ENCODE measurements around the gene PXT1. TPM values are rescaled to one million over a fixed set of nuclear protein-coding genes. Genes with fewer than 3 reads are reported as not detected.
"Not testable (repeated sequence)": the region's sequence is repeated elsewhere in the genome, so short reads cannot be mapped to it uniquely, and the experiment has no call there.

Gene PXT1
- total RNA-seq, 1 donor from 2014 or later = 0.10 TPM

- DNase-seq (ENCODE audit: low spot score) (no peak), ATAC-seq (no peak)
Observed at GRCh38 chr6:36371211-36371610, 71.4 kb downstream of the PXT1 start.

- no peak for ATAC-seq
- no peak for DNase-seq (ENCODE audit: low spot score)
Observed at GRCh38 chr6:36370638-36371037, 72.0 kb downstream of the PXT1 start.

- no peak for ATAC-seq
- DNase-seq (ENCODE audit: low spot score) = no peak
Observed at GRCh38 chr6:36368921-36369865, 73.5 kb downstream of the PXT1 start.

GRCh38 chr6:36368421-36368820 is 74.2 kb downstream of the PXT1 start:
- DNase-seq (ENCODE audit: low spot score) = no peak
- no peak for ATAC-seq

- no peak for ATAC-seq
Observed at GRCh38 chr6:36367743-36368142, 74.9 kb downstream of the PXT1 start.

GRCh38 chr6:36364669-36365479 is 77.8 kb downstream of the PXT1 start:
- no peak for DNase-seq (ENCODE audit: low spot score)
- ATAC-seq = no peak

More at GRCh38 chr6:36367743-36368142, 74.9 kb downstream of the PXT1 start:
- no peak for DNase-seq (ENCODE audit: low spot score)

- not testable (repeated sequence) for DNase-seq (ENCODE audit: low spot score); ATAC-seq
Observed at GRCh38 chr6:36364061-36364635, 78.5 kb downstream of the PXT1 start.

- DNase-seq (ENCODE audit: low spot score); ATAC-seq: not testable (repeated sequence)
Observed at GRCh38 chr6:36363371-36363752, 79.3 kb downstream of the PXT1 start.

- DNase-seq (ENCODE audit: low spot score) (no peak), ATAC-seq (no peak)
Observed at GRCh38 chr6:36362551-36363370, 79.9 kb downstream of the PXT1 start.

- ATAC-seq (no peak), DNase-seq (ENCODE audit: low spot score) (no peak)
Observed at GRCh38 chr6:36361071-36361470, 81.6 kb downstream of the PXT1 start.

GRCh38 chr6:36360241-36361054 is 82.2 kb downstream of the PXT1 start:
- DNase-seq (ENCODE audit: low spot score) = peak; percentile 68
- ATAC-seq = peak; percentile 99

GRCh38 chr6:36358226-36358915 is 84.3 kb downstream of the PXT1 start:
- DNase-seq (ENCODE audit: low spot score) = no peak
- ATAC-seq = no peak

GRCh38 chr6:36357872-36358225 is 84.8 kb downstream of the PXT1 start:
- DNase-seq (ENCODE audit: low spot score) (no peak), ATAC-seq (no peak)

- DNase-seq (ENCODE audit: low spot score) = no peak
- ATAC-seq = no peak
Observed at GRCh38 chr6:36355819-36356218, 86.8 kb downstream of the PXT1 start.

GRCh38 chr6:36353411-36353915 is 89.2 kb downstream of the PXT1 start:
- DNase-seq (ENCODE audit: low spot score) (no peak), ATAC-seq (no peak)

- no peak for ATAC-seq
Observed at GRCh38 chr6:36352477-36353157, 90.0 kb downstream of the PXT1 start.

GRCh38 chr6:36350681-36351571 is 91.7 kb downstream of the PXT1 start:
- DNase-seq (ENCODE audit: low spot score) (no peak), ATAC-seq (no peak)

More at GRCh38 chr6:36352477-36353157, 90.0 kb downstream of the PXT1 start:
- DNase-seq (ENCODE audit: low spot score) = no peak

Data from left lobe of liver (tissue), 2 donors.